HepG2 (cell line): ENCODE measurements around the gene FAM162A. TPM values are rescaled to one million over a fixed set of nuclear protein-coding genes. Genes with fewer than 3 reads are reported as not detected.

Experiments used
- AHDC1 ChIP-seq: sonication (generic); formaldehyde crosslinking; IDR thresholded peaks from 2 replicates; pipeline ENCODE4 v1.5.1; 2020; ENCODE audit warnings: mild to moderate bottlenecking, missing genetic modification reagents, borderline replicate concordance
- ATF3 ChIP-seq: sonication (generic); formaldehyde crosslinking; IDR thresholded peaks from 2 replicates; pipeline ENCODE4 v1.4.0; 2020; ENCODE audit warnings: missing genetic modification reagents
- CEBPG ChIP-seq: IDR thresholded peaks from 2 replicates; pipeline ENCODE4 v1.6.1; 2016
- CSRNP2 ChIP-seq: sonication (generic); formaldehyde crosslinking; conservative IDR thresholded peaks from 2 replicates; pipeline ENCODE4 v1.8.0; 2022; ENCODE audit warnings: low read depth, missing genetic modification reagents
- DNMT1 ChIP-seq: sonication (generic); formaldehyde crosslinking; IDR thresholded peaks from 2 replicates; pipeline ENCODE4 v1.5.1; 2020; ENCODE audit warnings: mild to moderate bottlenecking, missing genetic modification reagents
- HCFC1 ChIP-seq: fragments of 150-350 bp; IDR thresholded peaks from 2 replicates; pipeline ENCODE4 v1.6.1; 2014; ENCODE audit warnings: low read depth, low read length
- REL ChIP-seq: sonication (generic); formaldehyde crosslinking; conservative IDR thresholded peaks from 2 replicates; pipeline ENCODE4 v1.8.0; 2022; ENCODE audit warnings: mild to moderate bottlenecking, missing genetic modification reagents, moderate library complexity
- RXRA ChIP-seq: sonication (generic); formaldehyde crosslinking; IDR thresholded peaks from 2 replicates; pipeline ENCODE4 v1.5.1; 2020; ENCODE audit warnings: missing genetic modification reagents
- TMF1 ChIP-seq: sonication (generic); formaldehyde crosslinking; IDR thresholded peaks from 2 replicates; pipeline ENCODE4 v1.8.1; 2022; ENCODE audit warnings: low read depth, missing genetic modification reagents
- ZBTB43 ChIP-seq: sonication (generic); formaldehyde crosslinking; conservative IDR thresholded peaks from 2 replicates; pipeline ENCODE4 v1.4.0; 2020; ENCODE audit warnings: missing genetic modification reagents
- ZNF275 ChIP-seq: sonication (generic); formaldehyde crosslinking; IDR thresholded peaks from 2 replicates; pipeline ENCODE4 v1.8.0; 2022; ENCODE audit warnings: missing genetic modification reagents, mild to moderate bottlenecking, inconsistent platforms, borderline replicate concordance
- ZNF354B ChIP-seq: sonication (generic); formaldehyde crosslinking; IDR thresholded peaks from 2 replicates; pipeline ENCODE4 v1.8.0; 2022; ENCODE audit warnings: mild to moderate bottlenecking, missing genetic modification reagents
- ZNF550 ChIP-seq: sonication (generic); formaldehyde crosslinking; IDR thresholded peaks from 2 replicates; pipeline ENCODE4 v1.4.0; 2020; ENCODE audit warnings: mild to moderate bottlenecking, missing genetic modification reagents, borderline replicate concordance
- ZNF567 ChIP-seq: sonication (generic); formaldehyde crosslinking; IDR thresholded peaks from 2 replicates; pipeline ENCODE4 v1.8.1; 2023; ENCODE audit warnings: mild to moderate bottlenecking, missing genetic modification reagents, borderline replicate concordance
- ZNF570 ChIP-seq: sonication (generic); formaldehyde crosslinking; IDR thresholded peaks from 2 replicates; pipeline ENCODE4 v1.4.0; 2020; ENCODE audit warnings: mild to moderate bottlenecking, missing genetic modification reagents, borderline replicate concordance
- ZNF761 ChIP-seq: sonication (generic); formaldehyde crosslinking; conservative IDR thresholded peaks from 2 replicates; pipeline ENCODE4 v1.4.0; 2020; ENCODE audit warnings: mild to moderate bottlenecking, missing genetic modification reagents
- ZNF782 ChIP-seq: sonication (generic); formaldehyde crosslinking; IDR thresholded peaks from 2 replicates; pipeline ENCODE4 v1.4.0; 2020; ENCODE audit warnings: missing genetic modification reagents, mild to moderate bottlenecking, borderline replicate concordance
- ZSCAN31 ChIP-seq: sonication (generic); formaldehyde crosslinking; IDR thresholded peaks from 2 replicates; pipeline ENCODE4 v1.5.0; 2020; ENCODE audit warnings: low read depth, mild to moderate bottlenecking, missing genetic modification reagents
- polyA plus RNA-seq, 8 experiments: library from polyadenylated mRNA; depleted of rRNA in 3 of 8; stranded (reverse) in 7 of 8; unstranded in 1 of 8; fragments of >200 nt; fragmentation: Illumina TruSeq in 4 of 8; extraction: Trizol in 4 of 8; gene quantifications; 2 replicates each; pipeline versions ENCODE4 v1.2.1 to v1.2.3, GENCODE V29; 2011 to 2016; ENCODE audit warnings: low read depth in 4 of 8, missing spikeins in 1 of 8, mixed read lengths in 1 of 8; ENCODE audit not compliant: insufficient read depth in 1 of 8
- total RNA-seq, 5 experiments: library from RNA; depleted of rRNA; stranded (reverse); fragments of >200 nt; fragmentation: Illumina TruSeq; extraction: Trizol; gene quantifications; 2 replicates each; pipeline ENCODE4 v1.2.3, GENCODE V29; 2016; ENCODE audit warnings: low read depth in 1 of 5

FAM162A gene
- total and polyA plus RNA-seq, 2 of the 13 experiments (the other 11 are each of a cell fraction or from before 2014, with no cell fraction given) = 115 to 155 TPM

GRCh38 chr3:122383771-122384697, at the start of gene FAM162A (continued):
- TF ChIP-seq RXRA (CRISPR knock-in tag) (peak; percentile 78), ZNF354B (CRISPR knock-in tag) (peak; percentile 52; the same call in 1 of the 2 replicates), ZNF761 (CRISPR knock-in tag) (peak; percentile 88), ATF3 (CRISPR knock-in tag) (peak; percentile 53; the same call in 1 of the 2 replicates), TMF1 (peak; percentile 87), AHDC1 (CRISPR knock-in tag) (peak; percentile 55; the same call in 1 of the 2 replicates), CEBPG (CRISPR knock-in tag) (peak; percentile 55), ZSCAN31 (CRISPR knock-in tag) (peak; percentile 89), REL (CRISPR knock-in tag) (0 out of 2 replicates have a peak, but pooled peaks have one; percentile 71), ZNF567 (CRISPR knock-in tag) (0 out of 2 replicates have a peak, but pooled peaks have one; percentile 74), ZNF275 (0 out of 2 replicates have a peak, but pooled peaks have one; percentile 64), HCFC1 (peak; percentile 39), ZBTB43 (CRISPR knock-in tag) (peak; percentile 77; the same call in 1 of the 2 replicates), ZNF550 (CRISPR knock-in tag) (no peak), ZNF782 (peak; percentile 96), DNMT1 (CRISPR knock-in tag) (peak; percentile 72; the same call in 1 of the 2 replicates), CSRNP2 (CRISPR knock-in tag) (no peak), ZNF570 (CRISPR knock-in tag) (no peak)
